ENCODE data around the gene CCDC57. TPM values are rescaled to one million over a fixed set of nuclear protein-coding genes. Genes with fewer than 3 reads are reported as not detected.

Gene CCDC57
- total RNA-seq, 4 donors from 2014 or later: 23.5 to 87.5 (median 48.3) TPM

DNA sequence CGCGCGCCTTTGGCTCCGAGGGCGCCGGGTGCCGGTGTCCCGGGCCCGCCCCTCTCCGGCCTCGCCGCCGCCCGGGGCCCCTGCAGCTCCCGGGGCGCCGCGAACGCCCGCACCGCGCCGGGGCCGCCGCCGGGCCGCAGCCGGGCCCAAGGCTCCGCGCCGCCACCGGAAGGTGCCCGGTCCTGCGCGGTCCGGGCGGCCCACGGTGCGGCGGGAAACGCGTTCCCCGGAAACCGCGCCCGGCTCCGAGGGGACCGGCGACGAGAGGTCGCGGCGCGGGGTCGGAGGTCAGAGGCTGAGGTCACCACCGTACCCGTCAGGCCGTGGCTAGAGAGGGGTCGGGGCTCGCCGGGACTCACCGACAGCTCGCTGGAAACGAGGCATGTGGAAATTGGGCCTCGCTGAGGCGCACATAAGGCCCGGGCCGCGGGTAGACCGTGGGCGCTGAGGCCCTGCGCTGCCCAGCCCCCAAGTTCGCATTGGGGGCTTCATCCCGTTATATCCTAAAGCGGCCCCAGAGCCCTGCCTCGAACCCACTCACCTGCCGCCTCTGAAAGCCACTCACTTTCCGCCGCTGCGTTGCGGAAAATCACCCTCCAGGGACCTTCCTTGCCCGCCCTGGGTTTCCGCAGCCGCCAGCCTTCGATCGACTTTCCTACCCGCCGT, 146.9 kb downstream of the CCDC57 start, which contains the start of gene DUS1L:
Gene DUS1L (minus strand): TSS at position 167 of the 666 bp plus-strand sequence. CDS start 745 bp downstream, outside the sequence.
- in situ Hi-C loops (cut with MboI; ENCODE audit: low pct_ligation_motif_present in 1 of 4, low pct_unique_long_range_greater_than_20kb in 1 of 4, low sequenced_read_pairs in 3 of 4): no loop called here
- no peaks in the 10 kb centered on the region for H3K9me3 ChIP-seq
- peak within 1 kb of the TSS; percentile 84 to 92 (median 90) for H3K27ac ChIP-seq
- H3K36me3 ChIP-seq: no peaks in the 10 kb centered on the region
- TF ChIP-seq CTCF (IDR thresholded peaks at IDR 0.05) (peak in 1 of 5 experiments; percentile 8), EP300 (IDR thresholded peaks at IDR 0.05; ENCODE audit: low read depth) (no peak), POLR2AphosphoS5 (IDR thresholded peaks at IDR 0.05) (peak in 2 of 3 donors; percentile 52 to 61)
- 25% methylated on average over 40 of the region's 88 CpGs; no CpG with 5 or more reads in 1 of the 2 donors for WGBS, 2 donors (ENCODE audit: low coverage in 1 of 2)
- H3K4me3 ChIP-seq: peak within 1 kb of the TSS; percentile 82 to 97 (median 92)
- intact Hi-C loops (cut with DNase I; ENCODE audit: low total_unique reads): no loop called here
- H3K27me3 ChIP-seq: no peaks in the 10 kb centered on the region
- H3K4me1 ChIP-seq: peaks cover 13 to 24% (median 23%) of the 10 kb centered on the region in 4 donors
- peak; percentile 67 for DNase-seq

GRCh38 chr17:82065193-82065637, 147.4 kb downstream of the CCDC57 start:
- H3K27me3 ChIP-seq: no peaks in the 10 kb centered on the region
- in situ Hi-C loops (cut with MboI; ENCODE audit: low pct_ligation_motif_present in 1 of 4, low pct_unique_long_range_greater_than_20kb in 1 of 4, low sequenced_read_pairs in 3 of 4) (no loop called here), intact Hi-C loops (cut with DNase I; ENCODE audit: low total_unique reads) (no loop called here)
- H3K4me3 ChIP-seq: peak overlapping the region; percentile 82 to 97 (median 92)
- no peak for DNase-seq
- peak overlapping the region; percentile 84 to 92 (median 90) for H3K27ac ChIP-seq
- WGBS, 2 donors (ENCODE audit: low coverage in 1 of 2): 0% methylated on average over 15 of the region's 47 CpGs; no CpG with 5 or more reads in 1 of the 2 donors
- H3K36me3 ChIP-seq: no peaks in the 10 kb centered on the region
- TF ChIP-seq CTCF (IDR thresholded peaks at IDR 0.05): no peak
- no peak for TF ChIP-seq POLR2A (IDR thresholded peaks at IDR 0.05)
- no peak for TF ChIP-seq POLR2AphosphoS5 (IDR thresholded peaks at IDR 0.05)
- no peak for TF ChIP-seq EP300 (IDR thresholded peaks at IDR 0.05; ENCODE audit: low read depth)
- H3K4me1 ChIP-seq: peaks cover 13 to 24% (median 23%) of the 10 kb centered on the region in 4 donors
- H3K9me3 ChIP-seq: no peaks in the 10 kb centered on the region

- TF ChIP-seq POLR2AphosphoS5 (IDR thresholded peaks at IDR 0.05) (peak in 1 of 3 donors; percentile 33), POLR2A (IDR thresholded peaks at IDR 0.05) (peak; percentile 43), CTCF (IDR thresholded peaks at IDR 0.05) (no peak), EP300 (IDR thresholded peaks at IDR 0.05; ENCODE audit: low read depth) (no peak)
- Histone ChIP-seq H3K4me3 (peak overlapping the region; percentile 82 to 97 (median 92)), H3K27ac (peak overlapping the region; percentile 84 to 92 (median 90)), H3K4me1 (peaks cover 13 to 24% (median 23%) of the 10 kb centered on the region in 4 donors), H3K9me3 (no peaks in the 10 kb centered on the region), H3K27me3 (no peaks in the 10 kb centered on the region), H3K36me3 (no peaks in the 10 kb centered on the region)
- in situ Hi-C loops (cut with MboI; ENCODE audit: low pct_ligation_motif_present in 1 of 4, low pct_unique_long_range_greater_than_20kb in 1 of 4, low sequenced_read_pairs in 3 of 4) (no loop called here), intact Hi-C loops (cut with DNase I; ENCODE audit: low total_unique reads) (no loop called here)
- WGBS, 2 donors (ENCODE audit: low coverage in 1 of 2): 26% methylated on average over 34 of the region's 36 CpGs; no CpG with 5 or more reads in 1 of the 2 donors
- DNase-seq: peak; percentile 64
Observed at GRCh38 chr17:82064433-82065192, 148.0 kb downstream of the CCDC57 start.

Measured in transverse colon (tissue), 4 donors.